Esophagus squamous epithelium (tissue), 5 donors: ENCODE measurements around the gene RPS6KA3. TPM values are rescaled to one million over a fixed set of nuclear protein-coding genes. Genes with fewer than 3 reads are reported as not detected.
A peak's percentile ranks its signal among the peaks of the same experiment; 100 is the strongest.

Experiments
- DNase-seq: peaks from one replicate; lab custom pipeline; 2025; lab: John Stamatoyannopoulos, UW
- H3K27ac ChIP-seq, 4 donors: fragments of 200-600 bp; sonication (generic); one replicate each; pipeline ENCODE4 v1.5.1; 2016 to 2019; ENCODE audit warnings: mild to moderate bottlenecking in 1 of 4
- H3K27me3 ChIP-seq, 4 donors: fragments of 200-600 bp; sonication (generic); 1 replicate in 3 of 4; 2 replicates in 1 of 4; pipeline versions ENCODE4 v1.5.1 to v1.6.0; 2017 to 2021; ENCODE audit warnings: antibody characterized with exemption in 1 of 4
- H3K36me3 ChIP-seq, 3 donors: fragments of 200-600 bp; sonication (generic); one replicate each; pipeline ENCODE4 v1.5.1; 2016 to 2019
- H3K4me1 ChIP-seq, 3 donors: fragments of 200-600 bp; sonication (generic); one replicate each; pipeline ENCODE4 v1.5.1; 2017 to 2019
- H3K4me3 ChIP-seq, 4 donors: fragments of 200-600 bp; sonication (generic); 1 replicate in 3 of 4; 2 replicates in 1 of 4; pipeline ENCODE4 v1.5.1; 2016 to 2019; ENCODE audit warnings: mild to moderate bottlenecking in 2 of 4, moderate library complexity in 1 of 4
- H3K9me3 ChIP-seq, 3 donors: fragments of 200-600 bp; sonication (generic); one replicate each; pipeline ENCODE4 v1.5.1; 2016 to 2019
- POLR2A ChIP-seq, 4 donors: fragments of 450-650 bp; IDR thresholded peaks; one replicate each; pipeline ENCODE4 v1.6.1; 2017; ENCODE audit warnings: antibody characterized with exemption in 4 of 4, mild to moderate bottlenecking in 4 of 4, moderate library complexity in 3 of 4
- WGBS, 2 donors: methylation state at CpG; one replicate each; pipeline ENCODE4 v1.1.5; 2018; 5-methylcytosine and 5-hydroxymethylcytosine counted together
- intact Hi-C: fragments of 100-400 bp; cut with DNase I; formaldehyde crosslinking; loops from one replicate; pipeline ENCODE4 v1.15.0; 2022
- total RNA-seq, 4 donors: library from RNA; depleted of rRNA; stranded (reverse); fragments of >200 nt; gene quantifications; one replicate each; pipeline ENCODE4 v1.1.0, GENCODE V29; 2016
- TF ChIP-seq, protein P1 (sequence below), 6 experiments: fragments of 450-650 bp in 4 of 6; fragments of 200-600 bp in 2 of 6; sonication (generic) in 2 of 6; IDR thresholded peaks; one replicate each; pipeline ENCODE4 v1.5.1; 2016 to 2019; ENCODE audit warnings: antibody characterized with exemption in 6 of 6, mild to moderate bottlenecking in 4 of 6, moderate library complexity in 4 of 6
- donor health status: DM: yes; HTN: yes; CAD: no.

The RPS6KA3 gene
- total RNA-seq, 4 donors from 2014 or later: 15.8 to 30.9 (median 29.7) TPM

GRCh38 chrX:20139966-20140365 is 126.7 kb downstream of the RPS6KA3 start:
- intact Hi-C loops: no loop called here
- DNase-seq: no peak
- Histone ChIP-seq H3K27me3 (no peaks in the 10 kb centered on the region), H3K36me3 (peaks cover 5 to 33% (median 6%) of the 10 kb centered on the region in 3 donors), H3K4me3 (peak overlapping the region in 3 of 4 donors; percentile 71 to 97 (median 96)), H3K9me3 (no peaks in the 10 kb centered on the region), H3K27ac (peak overlapping the region in 3 of 4 donors; percentile 46 to 98 (median 94)), H3K4me1 (peaks cover 6 to 20% (median 17%) of the 10 kb centered on the region in 3 donors)
- TF ChIP-seq, protein P1, sequence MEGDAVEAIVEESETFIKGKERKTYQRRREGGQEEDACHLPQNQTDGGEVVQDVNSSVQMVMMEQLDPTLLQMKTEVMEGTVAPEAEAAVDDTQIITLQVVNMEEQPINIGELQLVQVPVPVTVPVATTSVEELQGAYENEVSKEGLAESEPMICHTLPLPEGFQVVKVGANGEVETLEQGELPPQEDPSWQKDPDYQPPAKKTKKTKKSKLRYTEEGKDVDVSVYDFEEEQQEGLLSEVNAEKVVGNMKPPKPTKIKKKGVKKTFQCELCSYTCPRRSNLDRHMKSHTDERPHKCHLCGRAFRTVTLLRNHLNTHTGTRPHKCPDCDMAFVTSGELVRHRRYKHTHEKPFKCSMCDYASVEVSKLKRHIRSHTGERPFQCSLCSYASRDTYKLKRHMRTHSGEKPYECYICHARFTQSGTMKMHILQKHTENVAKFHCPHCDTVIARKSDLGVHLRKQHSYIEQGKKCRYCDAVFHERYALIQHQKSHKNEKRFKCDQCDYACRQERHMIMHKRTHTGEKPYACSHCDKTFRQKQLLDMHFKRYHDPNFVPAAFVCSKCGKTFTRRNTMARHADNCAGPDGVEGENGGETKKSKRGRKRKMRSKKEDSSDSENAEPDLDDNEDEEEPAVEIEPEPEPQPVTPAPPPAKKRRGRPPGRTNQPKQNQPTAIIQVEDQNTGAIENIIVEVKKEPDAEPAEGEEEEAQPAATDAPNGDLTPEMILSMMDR (IDR thresholded peaks at IDR 0.05): no peak
- no peak for TF ChIP-seq POLR2A (IDR thresholded peaks at IDR 0.05)
- 22 to 47% methylated on average over 2 of the region's 2 CpGs for WGBS, 2 donors

DNA sequence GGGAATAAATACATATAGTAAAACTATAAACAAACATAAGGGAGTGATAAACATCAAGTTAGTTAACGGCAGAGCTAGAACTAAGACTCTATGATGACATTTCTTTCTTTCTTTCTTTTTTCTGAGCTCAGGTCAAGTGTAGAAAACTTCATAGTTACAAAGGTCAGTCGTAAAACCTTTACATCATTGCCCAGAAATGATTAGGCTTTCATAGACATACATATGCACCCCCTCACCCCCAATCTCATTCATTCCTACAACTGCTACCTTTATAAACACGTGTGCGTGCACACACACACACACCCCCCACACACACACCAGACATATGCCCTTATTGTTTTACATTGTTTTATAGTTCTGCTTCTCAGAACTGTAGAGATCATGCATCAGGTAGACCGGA is 130.8 kb downstream of the RPS6KA3 start:
- no peak for TF ChIP-seq POLR2A (IDR thresholded peaks at IDR 0.05)
- TF ChIP-seq, protein P1 (IDR thresholded peaks at IDR 0.05): no peak
- Histone ChIP-seq H3K4me1 (peaks cover 0 to 20% (median 17%) of the 10 kb centered on the region in 3 donors), H3K36me3 (peaks cover 6 to 73% (median 14%) of the 10 kb centered on the region in 3 donors), H3K9me3 (no peaks in the 10 kb centered on the region), H3K27me3 (no peaks in the 10 kb centered on the region), H3K4me3 (no peak overlapping the region), H3K27ac (no peak overlapping the region)
- intact Hi-C loops: no loop called here
- 73 to 78% methylated on average over 5 of the region's 5 CpGs for WGBS, 2 donors
- no peak for DNase-seq

GRCh38 chrX:20132666-20133065 is 134.0 kb downstream of the RPS6KA3 start:
- 25 to 84% methylated on average over 1 of the region's 1 CpG for WGBS, 2 donors
- intact Hi-C loops: no loop called here
- Histone ChIP-seq H3K27ac (no peak overlapping the region), H3K27me3 (no peaks in the 10 kb centered on the region), H3K9me3 (no peaks in the 10 kb centered on the region), H3K4me3 (no peak overlapping the region), H3K4me1 (peaks cover 0 to 13% (median 0%) of the 10 kb centered on the region in 3 donors), H3K36me3 (peaks cover 6 to 84% (median 19%) of the 10 kb centered on the region in 3 donors)
- no peak for DNase-seq
- no peak for TF ChIP-seq POLR2A (IDR thresholded peaks at IDR 0.05)

GRCh38 chrX:20130357-20130756 is 136.4 kb downstream of the RPS6KA3 start:
- H3K4me1 ChIP-seq: peaks cover 0 to 13% (median 0%) of the 10 kb centered on the region in 3 donors
- WGBS, 2 donors: 89 to 94% methylated on average over 1 of the region's 1 CpG

DNA sequence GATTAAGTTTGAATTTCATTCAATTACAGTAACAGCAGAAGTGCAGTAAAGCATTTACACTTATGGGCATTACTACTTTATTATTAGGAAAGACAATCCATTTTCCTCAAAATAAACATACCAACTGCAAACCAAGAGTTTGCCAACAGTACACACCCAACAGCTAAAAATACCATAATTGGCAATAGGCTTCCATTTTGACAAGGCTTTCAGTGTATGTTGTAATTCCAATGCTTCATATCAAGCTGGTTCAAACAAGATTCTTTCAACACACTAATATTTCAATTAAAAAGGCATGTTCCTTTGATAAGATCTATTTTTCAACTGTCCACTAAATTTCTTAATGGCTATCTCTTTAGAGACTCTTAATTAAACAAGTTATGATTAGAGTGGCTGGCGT is 137.2 kb downstream of the RPS6KA3 start:
- Histone ChIP-seq H3K27ac (no peak overlapping the region), H3K4me1 (peaks cover 0 to 13% (median 0%) of the 10 kb centered on the region in 3 donors), H3K9me3 (no peaks in the 10 kb centered on the region), H3K27me3 (no peaks in the 10 kb centered on the region), H3K4me3 (no peak overlapping the region), H3K36me3 (peaks cover 0 to 63% (median 14%) of the 10 kb centered on the region in 3 donors)
- intact Hi-C loops: no loop called here
- WGBS, 2 donors: 100% methylated on average over 1 of the region's 1 CpG; no CpG with 5 or more reads in 1 of the 2 donors
- TF ChIP-seq, protein P1 (IDR thresholded peaks at IDR 0.05): no peak
- no peak for TF ChIP-seq POLR2A (IDR thresholded peaks at IDR 0.05)
- no peak for DNase-seq

More at GRCh38 chrX:20130357-20130756, 136.4 kb downstream of the RPS6KA3 start:
- Histone ChIP-seq H3K36me3 (peaks cover 0 to 63% (median 14%) of the 10 kb centered on the region in 3 donors), H3K27me3 (no peaks in the 10 kb centered on the region), H3K27ac (no peak overlapping the region), H3K9me3 (no peaks in the 10 kb centered on the region), H3K4me3 (no peak overlapping the region)
- intact Hi-C loops: no loop called here
- TF ChIP-seq POLR2A (IDR thresholded peaks at IDR 0.05): no peak
- TF ChIP-seq, protein P1 (IDR thresholded peaks at IDR 0.05): no peak
- DNase-seq: no peak
